K562 (cell line): ENCODE measurements around the gene PAQR7. TPM values are rescaled to one million over a fixed set of nuclear protein-coding genes. Genes with fewer than 3 reads are reported as not detected.

Source experiments
- ARID4B ChIP-seq: sonication (generic); formaldehyde crosslinking; IDR thresholded peaks from 2 replicates; pipeline ENCODE4 v1.8.0; 2022; ENCODE audit warnings: mild to moderate bottlenecking, missing genetic modification reagents
- BCLAF1 ChIP-seq, 2 experiments: fragments of 450-650 bp in 1 of 2; IDR thresholded peaks; 2 replicates each; pipeline ENCODE4 v1.6.1; 2011 to 2017; ENCODE audit warnings: low read depth in 2 of 2, antibody characterized with exemption in 1 of 2, borderline replicate concordance in 1 of 2, low read length in 1 of 2, mild to moderate bottlenecking in 1 of 2, mixed read lengths in 1 of 2; ENCODE audit not compliant: control insufficient read depth in 1 of 2
- BMI1 ChIP-seq: fragments of 150-350 bp; IDR thresholded peaks from 2 replicates; pipeline ENCODE4 v1.6.1; 2014; ENCODE audit warnings: low read length
- ETV5 ChIP-seq: sonication (generic); formaldehyde crosslinking; IDR thresholded peaks from 2 replicates; pipeline ENCODE4 v1.4.0; 2020; ENCODE audit warnings: low read depth, mild to moderate bottlenecking, missing genetic modification reagents
- GMEB1 ChIP-seq: fragments of 250-450 bp; sonication (Bioruptor Pico); IDR thresholded peaks from 2 replicates; pipeline ENCODE4 v1.4.0; 2020; ENCODE audit warnings: mild to moderate bottlenecking
- HDAC1 ChIP-seq, 2 experiments: fragments of 450-650 bp; IDR thresholded peaks; 2 replicates each; pipeline ENCODE4 v1.6.1; 2016 to 2017; ENCODE audit warnings: inconsistent platforms in 1 of 2, mild to moderate bottlenecking in 1 of 2, moderate library complexity in 1 of 2
- L3MBTL2 ChIP-seq: fragments of 450-650 bp; IDR thresholded peaks from 2 replicates; pipeline ENCODE4 v1.6.1; 2016; ENCODE audit warnings: mild to moderate bottlenecking, moderate library complexity
- MEF2D ChIP-seq: conservative IDR thresholded peaks from 2 replicates; pipeline ENCODE4 v1.6.1; 2016; ENCODE audit warnings: low read depth, missing genetic modification characterization, missing compliant biosample characterization
- NEUROD1 ChIP-seq: fragments of 150-350 bp; IDR thresholded peaks from 2 replicates; pipeline ENCODE4 v1.6.1; 2014; ENCODE audit warnings: borderline replicate concordance, low read length, low read depth; ENCODE audit not compliant: partially characterized antibody
- XRCC4 ChIP-seq: IDR thresholded peaks from one replicate; pipeline ENCODE4 v1.6.1; 2011; ENCODE audit not compliant: insufficient read depth, insufficient read length; ENCODE audit errors: extremely low read depth
- ZNF24 ChIP-seq: fragments of 450-650 bp; IDR thresholded peaks from 2 replicates; pipeline ENCODE4 v1.6.1; 2016
- polyA plus RNA-seq, 8 experiments: library from polyadenylated mRNA; depleted of rRNA in 4 of 8; stranded (reverse) in 5 of 8; unstranded in 3 of 8; fragments of >200 nt; fragmentation: Nextera tagmentation in 2 of 8; fragmentation: Illumina TruSeq in 1 of 8; extraction: Ambion mirVana in 2 of 8; extraction: Trizol in 1 of 8; gene quantifications; 2 replicates each; pipeline versions ENCODE4 v1.2.1 to v1.2.3, GENCODE V29; 2011 to 2014; ENCODE audit warnings: inconsistent platforms in 1 of 8, missing spikeins in 1 of 8
- total RNA-seq, 7 experiments: library from RNA; depleted of rRNA in 6 of 7; stranded (reverse); fragments of >200 nt in 6 of 7; fragmentation: Illumina TruSeq in 2 of 7; extraction: Trizol in 2 of 7; gene quantifications; 2 replicates each; pipeline versions ENCODE4 v1.2.1 to v1.2.3, GENCODE V29; 2011 to 2021; ENCODE audit warnings: low replicate concordance in 1 of 7
- TF ChIP-seq, protein P1 (sequence below): fragments of 200-800 bp; sonication (Bioruptor generic); IDR thresholded peaks from 2 replicates; pipeline ENCODE4 v1.6.1; 2017; ENCODE audit warnings: missing genetic modification characterization, missing compliant biosample characterization
- TF ChIP-seq, protein P2 (sequence below): fragments of 450-650 bp; IDR thresholded peaks from 2 replicates; pipeline ENCODE4 v1.6.1; 2016; ENCODE audit warnings: mild to moderate bottlenecking

PAQR7 gene
- total and polyA plus RNA-seq, 9 of the 15 experiments (the other 6 are each of a cell fraction or from before 2014, with no cell fraction given), result 1.1 to 5.2 (median 2.6) TPM

GRCh38 chr1:25821630-25822091 lies 53.8 kb downstream of the PAQR7 start (continued):
- TF ChIP-seq, protein P1, sequence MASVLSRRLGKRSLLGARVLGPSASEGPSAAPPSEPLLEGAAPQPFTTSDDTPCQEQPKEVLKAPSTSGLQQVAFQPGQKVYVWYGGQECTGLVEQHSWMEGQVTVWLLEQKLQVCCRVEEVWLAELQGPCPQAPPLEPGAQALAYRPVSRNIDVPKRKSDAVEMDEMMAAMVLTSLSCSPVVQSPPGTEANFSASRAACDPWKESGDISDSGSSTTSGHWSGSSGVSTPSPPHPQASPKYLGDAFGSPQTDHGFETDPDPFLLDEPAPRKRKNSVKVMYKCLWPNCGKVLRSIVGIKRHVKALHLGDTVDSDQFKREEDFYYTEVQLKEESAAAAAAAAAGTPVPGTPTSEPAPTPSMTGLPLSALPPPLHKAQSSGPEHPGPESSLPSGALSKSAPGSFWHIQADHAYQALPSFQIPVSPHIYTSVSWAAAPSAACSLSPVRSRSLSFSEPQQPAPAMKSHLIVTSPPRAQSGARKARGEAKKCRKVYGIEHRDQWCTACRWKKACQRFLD (CRISPR knock-in tag), result peak; percentile 20; the same call in 1 of the 2 replicates
- TF ChIP-seq BCLAF1 (IDR thresholded peaks at IDR 0.05; ENCODE audit: borderline replicate concordance in 1 of 2, control insufficient read depth in 1 of 2, low read depth in 2 of 2, low read length in 1 of 2) (0 out of 4 replicates have a peak, but pooled peaks of 1 of the 2 experiments have one; percentile 51), XRCC4 (no peak), GMEB1 (CRISPR knock-in tag) (no peak), ARID4B (CRISPR knock-in tag) (0 out of 2 replicates have a peak, but pooled peaks have one; percentile 11), NEUROD1 (no peak), BMI1 (no peak), MEF2D (tag) (no peak), ETV5 (CRISPR knock-in tag) (no peak), HDAC1 (IDR thresholded peaks at IDR 0.05) (no peak), ZNF24 (peak; percentile 52; the same call in 1 of the 2 replicates), L3MBTL2 (no peak)
- TF ChIP-seq, protein P2, sequence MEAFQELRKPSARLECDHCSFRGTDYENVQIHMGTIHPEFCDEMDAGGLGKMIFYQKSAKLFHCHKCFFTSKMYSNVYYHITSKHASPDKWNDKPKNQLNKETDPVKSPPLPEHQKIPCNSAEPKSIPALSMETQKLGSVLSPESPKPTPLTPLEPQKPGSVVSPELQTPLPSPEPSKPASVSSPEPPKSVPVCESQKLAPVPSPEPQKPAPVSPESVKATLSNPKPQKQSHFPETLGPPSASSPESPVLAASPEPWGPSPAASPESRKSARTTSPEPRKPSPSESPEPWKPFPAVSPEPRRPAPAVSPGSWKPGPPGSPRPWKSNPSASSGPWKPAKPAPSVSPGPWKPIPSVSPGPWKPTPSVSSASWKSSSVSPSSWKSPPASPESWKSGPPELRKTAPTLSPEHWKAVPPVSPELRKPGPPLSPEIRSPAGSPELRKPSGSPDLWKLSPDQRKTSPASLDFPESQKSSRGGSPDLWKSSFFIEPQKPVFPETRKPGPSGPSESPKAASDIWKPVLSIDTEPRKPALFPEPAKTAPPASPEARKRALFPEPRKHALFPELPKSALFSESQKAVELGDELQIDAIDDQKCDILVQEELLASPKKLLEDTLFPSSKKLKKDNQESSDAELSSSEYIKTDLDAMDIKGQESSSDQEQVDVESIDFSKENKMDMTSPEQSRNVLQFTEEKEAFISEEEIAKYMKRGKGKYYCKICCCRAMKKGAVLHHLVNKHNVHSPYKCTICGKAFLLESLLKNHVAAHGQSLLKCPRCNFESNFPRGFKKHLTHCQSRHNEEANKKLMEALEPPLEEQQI, result no peak
